Stimulated activated CD8-positive, alpha-beta memory T cell treated with anti-CD3 and anti-CD28 coated beads, Interleukin-7, amount 100 ng/mL, for 24 hours (primary cell): ENCODE measurements around the gene AS3MT.
"Not testable (repeated sequence)": the region's sequence is repeated elsewhere in the genome, so short reads cannot be mapped to it uniquely, and the experiment has no call there.

ENCODE experiments used
- DNase-seq: peaks from one replicate; pipeline ENCODE4 v3.0.0-alpha.2; 2020; ENCODE audit warnings: low read depth

The AS3MT gene

GRCh38 chr10:102869258-102870198 lies at the start of gene AS3MT:
Gene AS3MT (plus strand): TSS chr10:102869470. CDS start chr10:102869593, 123 bp downstream.
- DNase-seq = no peak

GRCh38 chr10:102820008-102820407 lies 49.3 kb upstream of the AS3MT start:
- not testable (repeated sequence) for DNase-seq

GRCh38 chr10:102822222-102822621 lies 47.0 kb upstream of the AS3MT start:
- no peak for DNase-seq

DNA sequence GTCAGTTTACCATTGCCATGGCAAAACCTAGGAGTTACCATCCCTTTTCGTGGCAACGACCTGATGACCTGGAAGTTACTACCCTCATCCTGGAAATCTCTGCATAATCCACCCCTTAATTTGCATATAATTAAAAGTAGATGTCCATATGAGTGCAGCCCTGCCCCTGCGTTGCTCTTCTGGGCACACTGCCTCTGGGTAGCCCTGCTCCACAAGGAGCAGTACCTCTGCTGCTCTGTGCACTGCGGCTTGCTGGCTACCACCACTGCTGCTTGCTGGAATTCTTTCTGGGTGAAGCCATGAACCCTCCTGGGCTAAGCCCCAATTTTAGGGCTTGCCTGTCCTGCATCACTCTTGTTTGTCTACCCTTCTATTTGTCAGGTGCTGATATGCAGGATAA lies 44.6 kb upstream of the AS3MT start:
- DNase-seq = no peak

GRCh38 chr10:102826148-102826796 lies 43.0 kb upstream of the AS3MT start:
- DNase-seq = no peak

DNA sequence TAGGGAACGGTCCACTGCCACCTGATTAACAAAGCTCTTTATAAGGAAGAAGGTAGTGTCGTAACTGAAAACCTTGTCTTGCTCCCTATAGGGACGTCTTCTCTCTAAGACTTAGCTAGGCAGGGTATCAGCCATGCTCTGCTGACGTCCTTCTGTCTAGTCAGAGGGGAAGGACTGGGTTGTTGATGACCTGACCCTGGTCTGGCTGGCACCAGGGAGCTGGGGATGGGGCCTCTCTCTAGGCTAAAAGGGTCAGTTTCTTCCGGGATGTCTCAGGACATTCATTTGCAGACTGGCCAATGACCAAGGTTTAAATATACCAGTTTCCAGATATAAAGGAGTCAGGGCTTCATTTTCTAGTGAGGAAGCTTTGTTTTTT lies 41.7 kb upstream of the AS3MT start:
- no peak for DNase-seq

- no peak for DNase-seq
Measured at GRCh38 chr10:102831322-102832071, 37.8 kb upstream of the AS3MT start.

GRCh38 chr10:102832248-102832647 lies 37.0 kb upstream of the AS3MT start:
- no peak for DNase-seq

DNA sequence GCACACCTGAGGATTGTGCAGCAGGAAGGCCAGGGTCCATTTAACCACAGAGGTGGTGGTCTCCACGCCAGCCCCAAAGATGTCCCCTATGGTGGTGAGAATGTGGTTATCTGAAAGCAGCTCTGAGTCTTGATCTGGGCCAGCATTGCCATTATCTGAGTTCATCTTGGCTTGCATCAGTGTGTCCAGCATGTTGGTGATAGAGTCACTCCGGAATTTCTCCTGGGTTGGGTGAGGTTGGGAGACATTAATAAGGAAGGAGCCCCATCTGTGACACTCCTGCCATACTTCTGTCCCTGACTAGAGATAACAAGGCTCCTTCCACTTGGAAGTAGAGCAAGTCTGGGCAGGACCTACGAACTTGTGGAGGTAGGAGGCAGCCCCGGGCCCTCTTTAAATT lies 36.3 kb upstream of the AS3MT start:
- DNase-seq = no peak

DNA sequence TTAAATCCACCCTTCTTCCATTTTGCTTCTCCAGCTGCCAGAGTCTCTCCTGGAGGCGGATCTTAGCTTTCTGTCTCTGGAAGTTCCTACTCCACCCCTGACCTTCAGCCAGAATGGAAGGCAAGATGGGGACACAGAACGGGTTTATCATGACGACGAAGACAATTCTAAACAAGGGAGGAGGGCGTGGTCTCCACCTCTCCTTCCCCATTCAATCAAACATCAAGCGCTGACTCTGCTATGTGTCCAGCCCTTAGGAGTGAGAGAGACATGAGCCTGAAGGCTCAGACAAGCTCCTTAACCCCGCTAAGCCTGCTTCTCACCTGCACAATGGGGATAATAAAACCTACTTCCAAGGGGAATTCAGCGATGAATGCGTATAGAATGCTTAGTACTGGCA lies 35.1 kb upstream of the AS3MT start:
- no peak for DNase-seq

DNA sequence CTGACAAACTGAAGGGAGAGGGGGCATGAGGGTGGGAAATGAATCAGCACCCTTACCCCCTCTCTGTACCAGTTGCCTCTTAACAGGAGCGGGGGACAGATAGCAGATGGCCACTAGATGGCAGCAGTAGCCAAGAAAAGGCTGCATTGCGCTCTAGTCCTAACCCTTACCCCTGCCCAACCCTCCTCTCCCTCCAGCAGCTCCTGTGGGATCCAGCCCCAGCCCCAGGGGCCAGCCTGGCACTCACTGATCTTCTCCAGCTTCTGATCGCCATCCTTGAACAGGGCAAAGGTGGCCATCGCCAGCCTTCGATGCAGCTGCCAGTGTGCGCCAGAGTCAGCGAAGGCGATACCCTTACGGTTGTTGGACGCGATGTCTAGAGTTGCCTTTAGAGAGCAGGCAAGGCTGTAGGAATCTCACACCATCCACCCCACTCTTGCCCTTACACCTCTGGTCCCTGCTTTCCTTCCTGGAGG lies 34.2 kb upstream of the AS3MT start:
- DNase-seq = peak; percentile 44

- no peak for DNase-seq
Measured at GRCh38 chr10:102837230-102837721, 32.0 kb upstream of the AS3MT start, which contains the start of gene CYP17A1. Gene CYP17A1 (minus strand): TSS chr10:102837413. CDS start chr10:102837361, 52 bp downstream.

- not testable (repeated sequence) for DNase-seq
Measured at GRCh38 chr10:102838276-102838927, 30.9 kb upstream of the AS3MT start.

- DNase-seq = no peak
Measured at GRCh38 chr10:102841827-102842345, 27.4 kb upstream of the AS3MT start.

DNA sequence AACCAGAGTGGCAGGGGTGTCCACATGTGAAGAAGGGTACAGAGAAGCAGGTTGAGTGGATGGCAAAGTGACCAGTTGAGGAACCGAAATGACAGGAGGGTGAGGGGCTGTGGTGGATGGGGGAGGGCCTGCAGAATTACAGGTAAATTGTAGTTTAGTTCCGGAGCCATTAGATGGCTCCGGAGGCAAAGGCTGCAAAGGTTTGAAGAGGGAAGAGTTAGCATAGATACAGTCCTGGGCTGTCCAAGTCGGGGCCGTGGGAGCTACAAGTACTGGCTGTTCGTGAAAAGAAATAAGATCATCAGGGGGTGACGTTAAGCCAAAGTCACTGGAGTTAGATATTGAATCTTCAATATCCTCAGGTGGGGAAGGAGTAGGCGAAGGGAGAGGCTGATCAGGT lies 26.1 kb upstream of the AS3MT start:
- DNase-seq = not testable (repeated sequence)

- DNase-seq = not testable (repeated sequence)
Measured at GRCh38 chr10:102844190-102844776, 25.0 kb upstream of the AS3MT start.

DNA sequence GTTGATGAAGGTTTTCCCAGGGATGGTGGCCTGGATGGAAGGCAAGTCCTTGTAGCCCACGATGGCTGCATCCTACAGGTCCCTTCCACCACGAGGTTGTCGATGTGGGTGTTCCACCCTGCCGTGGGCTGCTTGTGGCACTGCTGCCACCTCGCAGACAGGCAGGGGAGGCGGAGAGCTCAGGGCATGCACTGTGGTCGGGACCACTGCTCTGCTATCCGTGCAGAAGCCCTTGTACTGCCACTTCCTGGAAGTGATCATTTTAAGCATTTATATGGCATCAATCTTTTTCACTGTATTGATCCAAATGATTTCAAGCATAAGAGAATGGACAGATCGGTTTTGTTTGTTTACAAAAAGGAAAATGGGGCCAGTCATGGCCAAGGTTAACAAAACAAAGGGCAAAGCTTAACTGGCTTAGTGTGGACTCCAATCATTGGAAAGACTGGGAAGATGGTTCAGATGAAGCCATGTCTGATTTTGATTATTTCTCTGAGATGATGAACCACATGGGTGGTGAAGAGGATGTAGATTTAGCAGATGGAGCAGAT lies 23.8 kb upstream of the AS3MT start:
- DNase-seq = no peak

DNA sequence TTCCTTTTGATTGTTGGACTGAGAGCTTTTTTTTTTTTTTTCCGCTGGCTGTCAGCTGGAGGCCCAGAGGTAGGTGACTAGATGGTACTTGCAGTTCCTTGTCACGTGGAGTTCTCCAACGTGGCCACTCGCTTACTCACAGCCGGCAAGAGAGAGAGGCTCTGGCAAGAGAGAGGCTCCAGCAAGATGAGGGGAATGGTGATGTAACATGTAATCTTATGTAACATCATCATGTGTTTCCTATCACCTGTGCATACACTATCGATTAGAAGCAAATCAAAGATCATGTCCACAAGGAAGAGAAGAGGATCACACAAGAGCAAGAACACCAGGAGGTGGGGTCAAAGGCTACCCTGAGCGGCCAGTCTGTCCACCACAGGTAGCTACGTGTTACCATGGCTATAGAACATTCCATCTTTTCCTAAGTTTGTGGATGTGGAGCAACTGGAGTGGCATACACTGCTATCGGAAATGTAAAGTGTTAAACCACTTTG lies 19.2 kb upstream of the AS3MT start:
- no peak for DNase-seq

GRCh38 chr10:102853237-102853636 lies 16.0 kb upstream of the AS3MT start:
- DNase-seq = not testable (repeated sequence)

DNA sequence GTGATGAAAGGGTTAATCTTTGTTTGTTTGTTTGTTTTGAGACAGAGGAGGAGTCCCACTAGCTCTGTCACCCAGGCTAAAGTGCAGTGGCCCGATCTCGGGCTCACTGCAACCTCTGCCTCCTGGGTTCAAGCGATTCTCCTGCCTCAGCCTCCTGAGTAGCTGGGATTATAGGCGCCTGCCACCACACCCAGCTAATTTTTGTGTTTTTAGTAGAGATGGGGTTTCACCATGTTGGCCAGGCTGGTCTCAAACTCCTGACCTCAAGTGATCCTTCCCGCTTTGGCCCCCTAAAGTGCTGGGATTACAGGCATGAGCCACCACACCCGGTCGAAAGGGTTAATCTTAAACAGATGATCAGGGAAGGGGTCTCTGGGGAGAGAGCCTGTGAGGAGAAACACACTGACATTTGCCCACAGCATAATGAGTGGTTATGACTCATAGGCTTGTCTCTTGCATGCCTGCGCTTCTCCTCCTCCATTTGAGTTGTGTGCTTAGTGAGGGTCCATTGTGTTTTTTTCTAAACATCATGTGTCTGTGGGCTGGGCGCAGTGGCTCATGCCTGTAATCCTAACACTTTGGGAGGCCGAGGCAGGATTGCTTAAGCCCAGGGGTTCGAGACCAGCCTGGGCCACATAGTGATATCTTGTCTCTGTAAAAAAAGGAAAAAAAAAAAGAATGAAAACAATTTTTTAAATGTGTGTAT lies 13.4 kb upstream of the AS3MT start:
- DNase-seq = not testable (repeated sequence)
